HCT116 (cell line): ENCODE measurements around the gene THRB. TPM values are rescaled to one million over a fixed set of nuclear protein-coding genes. Genes with fewer than 3 reads are reported as not detected.

Experiments used
- ATAC-seq: fragments of 200-7000 bp; cut with Tn5 transposase; 2 replicates; pipeline ENCODE4 v1.9.1; 2020; ENCODE audit warnings: mild to moderate bottlenecking, moderate library complexity
- BruUV-seq: library from RNA; stranded (reverse); fragments of 400-500 nt; replicated peaks from 2 replicates; lab custom pipeline; 2021; lab: Mats Ljungman, UMichigan
- CTCF ChIA-PET: fragments of 300-600 bp; sonication (Branson Sonifier 250); formaldehyde crosslinking; loops from one replicate; lab custom pipeline; 2021; ENCODE audit warnings: antibody characterized with exemption; lab: Charles Lee
- POLR2A ChIA-PET: fragments of 300-600, 350-600 bp; sonication (Branson Sonifier 250); formaldehyde crosslinking; loops from one replicate; lab custom pipeline; 2021; ENCODE audit warnings: antibody characterized with exemption; lab: Charles Lee
- RAD21 ChIA-PET, 2 experiments: fragments of 300-600 bp; sonication (Branson Sonifier 250); formaldehyde crosslinking; loops; one replicate each; lab custom pipeline; 2023; ENCODE audit warnings: low total read pairs in 2 of 2; ENCODE audit not compliant: uncharacterized antibody in 2 of 2, unreplicated experiment in 2 of 2, low non-redundant PET in 1 of 2; lab: Charles Lee
- DNase-seq: peaks from one replicate; pipeline ENCODE4 v3.0.0-alpha.2; 2010; ENCODE audit warnings: low read depth, low spot score
- H2AFZ ChIP-seq: fragments of 200-600 bp; shearing (Covaris generic), sonication (generic); 2 replicates; pipeline ENCODE4 v1.6.1; 2017; ENCODE audit warnings: low read depth, mixed run types, mixed read lengths, antibody characterized with exemption, low read length; ENCODE audit not compliant: poor library complexity, severe bottlenecking
- H3K27ac ChIP-seq: 2 replicates; pipeline ENCODE4 v1.5.1; 2012; ENCODE audit warnings: low read depth, low read length
- H3K27me3 ChIP-seq: fragments of 200-600 bp; sonication (generic); 2 replicates; pipeline ENCODE4 v1.6.1; 2016; ENCODE audit warnings: mixed run types, low read length, mixed read lengths; ENCODE audit not compliant: insufficient read depth
- H3K36me3 ChIP-seq, 2 experiments: fragments of 200-500 bp in 1 of 2; fragments of 200-600 bp in 1 of 2; sonication (Bioruptor generic) in 1 of 2; sonication (generic) in 1 of 2; 2 replicates each; pipeline versions ENCODE4 v1.5.1 to v1.6.1; 2014 to 2016; ENCODE audit warnings: low read length in 2 of 2, inconsistent platforms in 1 of 2, mixed read lengths in 1 of 2, mixed run types in 1 of 2; ENCODE audit not compliant: insufficient read depth in 2 of 2, control insufficient read depth in 1 of 2
- H3K4me1 ChIP-seq, 2 experiments: fragments of 200-600 bp in 1 of 2; sonication (generic) in 1 of 2; 2 replicates each; pipeline versions ENCODE4 v1.5.1 to v1.6.1; 2012 to 2017; ENCODE audit warnings: low read length in 2 of 2, inconsistent platforms in 1 of 2, mild to moderate bottlenecking in 1 of 2, mixed read lengths in 1 of 2, mixed run types in 1 of 2, moderate library complexity in 1 of 2; ENCODE audit not compliant: insufficient read depth in 2 of 2, control insufficient read depth in 1 of 2
- H3K4me2 ChIP-seq: fragments of 200-600 bp; sonication (generic); 2 replicates; pipeline ENCODE4 v1.6.1; 2017; ENCODE audit warnings: mixed run types, low read length, mixed read lengths
- H3K4me3 ChIP-seq, 2 experiments: fragments of 200-600 bp in 1 of 2; sonication (generic) in 1 of 2; replicated peaks in 1 of 2; 2 replicates each; pipeline ENCODE4 v1.5.1; 2011 to 2016; ENCODE audit warnings: low read length in 2 of 2, control low read depth in 1 of 2, low read depth in 1 of 2, mild to moderate bottlenecking in 1 of 2, mixed read lengths in 1 of 2, mixed run types in 1 of 2
- H3K79me2 ChIP-seq: fragments of 200-600 bp; sonication (generic); 2 replicates; pipeline ENCODE4 v1.6.1; 2017; ENCODE audit warnings: mild to moderate bottlenecking, mixed run types, low read length, moderate library complexity, mixed read lengths; ENCODE audit not compliant: insufficient read depth
- H3K9ac ChIP-seq: fragments of 200-600 bp; sonication (generic); 2 replicates; pipeline ENCODE4 v1.6.1; 2016; ENCODE audit warnings: low read length, mixed read lengths
- H3K9me2 ChIP-seq: fragments of 200-600 bp; sonication (generic), shearing (Covaris generic); 2 replicates; pipeline ENCODE4 v1.6.1; 2017; ENCODE audit warnings: mixed run types, mild to moderate bottlenecking, moderate library complexity; ENCODE audit not compliant: insufficient read depth
- H3K9me3 ChIP-seq, 2 experiments: fragments of 200-500 bp in 1 of 2; fragments of 200-600 bp in 1 of 2; sonication (Bioruptor generic) in 1 of 2; sonication (generic) in 1 of 2; 2 replicates each; pipeline ENCODE4 v1.6.1; 2014 to 2017; ENCODE audit warnings: low read length in 2 of 2, mixed read lengths in 2 of 2, inconsistent platforms in 1 of 2, low read depth in 1 of 2, mild to moderate bottlenecking in 1 of 2, mixed run types in 1 of 2, moderate library complexity in 1 of 2; ENCODE audit not compliant: control insufficient read depth in 1 of 2, insufficient read depth in 1 of 2
- H4K20me1 ChIP-seq: fragments of 200-600 bp; sonication (generic), shearing (Covaris generic); 2 replicates; pipeline ENCODE4 v1.6.1; 2017; ENCODE audit warnings: mixed run types, mild to moderate bottlenecking, moderate library complexity; ENCODE audit not compliant: insufficient read depth
- CEBPB ChIP-seq: IDR thresholded peaks from 2 replicates; pipeline ENCODE4 v1.6.1; 2012; ENCODE audit warnings: low read depth
- JUND ChIP-seq: IDR thresholded peaks from 2 replicates; pipeline ENCODE4 v1.6.1; 2012
- SIN3A ChIP-seq: IDR thresholded peaks from 2 replicates; pipeline ENCODE4 v1.6.1; 2012; ENCODE audit warnings: low read depth
- SP1 ChIP-seq: IDR thresholded peaks from 2 replicates; pipeline ENCODE4 v1.6.1; 2012; ENCODE audit warnings: low read depth
- TCF7L2 ChIP-seq: IDR thresholded peaks from 2 replicates; pipeline ENCODE4 v1.7.0; 2011; ENCODE audit warnings: borderline replicate concordance, inconsistent platforms; ENCODE audit not compliant: insufficient read depth, insufficient read length; ENCODE audit errors: extremely low read depth
- intact Hi-C: fragments of 100-400 bp; cut with micrococcal nuclease; formaldehyde crosslinking; loops from 2 replicates; pipeline ENCODE4 v1.10.0; 2022
- total RNA-seq: library from RNA; stranded (reverse); gene quantifications from one replicate; pipeline ENCODE4 v1.2.1, GENCODE V29; 2021; ENCODE audit not compliant: unreplicated experiment
- TF ChIP-seq, protein P1 (sequence below): IDR thresholded peaks from 2 replicates; pipeline ENCODE4 v1.6.1; 2011; ENCODE audit warnings: mild to moderate bottlenecking, low read length, moderate library complexity; ENCODE audit not compliant: insufficient replicate concordance; ENCODE audit errors: extremely low read depth
- TF ChIP-seq, protein P2 (sequence below), 3 experiments: fragments of 200-600 bp in 1 of 3; sonication (generic) in 1 of 3; IDR thresholded peaks in 2 of 3; conservative IDR thresholded peaks in 1 of 3; 2 replicates each; pipeline ENCODE4 v1.5.1; 2012 to 2017; ENCODE audit warnings: low read depth in 2 of 3, low read length in 2 of 3, antibody characterized with exemption in 1 of 3, borderline replicate concordance in 1 of 3, control low read depth in 1 of 3, mild to moderate bottlenecking in 1 of 3, mixed read lengths in 1 of 3, mixed run types in 1 of 3, moderate library complexity in 1 of 3; ENCODE audit not compliant: insufficient read depth in 1 of 3

Gene THRB
- total RNA-seq, 1 experiment from 2014 or later, result 2.5 TPM

DNA sequence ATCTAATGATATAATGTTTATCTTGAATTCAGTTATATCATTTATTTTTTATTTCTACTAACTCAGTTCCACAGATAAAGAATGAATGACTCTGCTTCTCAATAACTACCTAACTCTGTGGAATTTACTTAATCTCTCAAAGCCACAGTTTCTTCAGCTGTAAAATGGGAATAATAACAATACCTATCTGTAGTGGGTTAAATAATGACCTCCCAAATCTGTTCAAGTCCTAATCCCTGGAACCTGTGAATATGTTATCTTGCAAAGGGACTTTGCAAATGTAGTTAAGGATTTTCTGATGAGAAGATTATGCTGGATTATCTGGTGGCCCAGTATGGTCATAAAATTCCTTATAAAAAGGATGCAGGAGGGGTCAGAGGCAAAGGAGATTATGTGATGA lies 61.7 kb downstream of the THRB start:
- Histone ChIP-seq H3K9ac (no peak overlapping the region), H3K4me1 (no peaks in the 10 kb centered on the region), H4K20me1 (no peaks in the 10 kb centered on the region), H3K36me3 (no peaks in the 10 kb centered on the region), H3K27me3 (no peaks in the 10 kb centered on the region), H3K9me2 (no peaks in the 10 kb centered on the region), H3K9me3 (no peaks in the 10 kb centered on the region), H3K27ac (no peak overlapping the region), H3K4me2 (no peak overlapping the region), H3K4me3 (no peak overlapping the region), H3K79me2 (no peaks in the 10 kb centered on the region), H2AFZ (no peak overlapping the region)
- TF ChIP-seq TCF7L2 (no peak), CEBPB (no peak), JUND (no peak), SIN3A (no peak), SP1 (no peak)
- TF ChIP-seq, protein P1, sequence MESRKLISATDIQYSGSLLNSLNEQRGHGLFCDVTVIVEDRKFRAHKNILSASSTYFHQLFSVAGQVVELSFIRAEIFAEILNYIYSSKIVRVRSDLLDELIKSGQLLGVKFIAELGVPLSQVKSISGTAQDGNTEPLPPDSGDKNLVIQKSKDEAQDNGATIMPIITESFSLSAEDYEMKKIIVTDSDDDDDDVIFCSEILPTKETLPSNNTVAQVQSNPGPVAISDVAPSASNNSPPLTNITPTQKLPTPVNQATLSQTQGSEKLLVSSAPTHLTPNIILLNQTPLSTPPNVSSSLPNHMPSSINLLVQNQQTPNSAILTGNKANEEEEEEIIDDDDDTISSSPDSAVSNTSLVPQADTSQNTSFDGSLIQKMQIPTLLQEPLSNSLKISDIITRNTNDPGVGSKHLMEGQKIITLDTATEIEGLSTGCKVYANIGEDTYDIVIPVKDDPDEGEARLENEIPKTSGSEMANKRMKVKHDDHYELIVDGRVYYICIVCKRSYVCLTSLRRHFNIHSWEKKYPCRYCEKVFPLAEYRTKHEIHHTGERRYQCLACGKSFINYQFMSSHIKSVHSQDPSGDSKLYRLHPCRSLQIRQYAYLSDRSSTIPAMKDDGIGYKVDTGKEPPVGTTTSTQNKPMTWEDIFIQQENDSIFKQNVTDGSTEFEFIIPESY, result no peak
- TF ChIP-seq, protein P2, sequence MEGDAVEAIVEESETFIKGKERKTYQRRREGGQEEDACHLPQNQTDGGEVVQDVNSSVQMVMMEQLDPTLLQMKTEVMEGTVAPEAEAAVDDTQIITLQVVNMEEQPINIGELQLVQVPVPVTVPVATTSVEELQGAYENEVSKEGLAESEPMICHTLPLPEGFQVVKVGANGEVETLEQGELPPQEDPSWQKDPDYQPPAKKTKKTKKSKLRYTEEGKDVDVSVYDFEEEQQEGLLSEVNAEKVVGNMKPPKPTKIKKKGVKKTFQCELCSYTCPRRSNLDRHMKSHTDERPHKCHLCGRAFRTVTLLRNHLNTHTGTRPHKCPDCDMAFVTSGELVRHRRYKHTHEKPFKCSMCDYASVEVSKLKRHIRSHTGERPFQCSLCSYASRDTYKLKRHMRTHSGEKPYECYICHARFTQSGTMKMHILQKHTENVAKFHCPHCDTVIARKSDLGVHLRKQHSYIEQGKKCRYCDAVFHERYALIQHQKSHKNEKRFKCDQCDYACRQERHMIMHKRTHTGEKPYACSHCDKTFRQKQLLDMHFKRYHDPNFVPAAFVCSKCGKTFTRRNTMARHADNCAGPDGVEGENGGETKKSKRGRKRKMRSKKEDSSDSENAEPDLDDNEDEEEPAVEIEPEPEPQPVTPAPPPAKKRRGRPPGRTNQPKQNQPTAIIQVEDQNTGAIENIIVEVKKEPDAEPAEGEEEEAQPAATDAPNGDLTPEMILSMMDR (IDR thresholded peaks at IDR 0.05 in 2 of 3, conservative IDR thresholded peaks at IDR 0.05 in 1 of 3; ENCODE audit: borderline replicate concordance in 1 of 3, insufficient read depth in 1 of 3, low read depth in 2 of 3, low read length in 2 of 3), result no peak
- CTCF ChIA-PET, result no interaction called here
- intact Hi-C loops, result no loop called here
- no TSS peak for BruUV-seq
- no peak for ATAC-seq
- DNase-seq, result no peak
- RAD21 ChIA-PET, result no interaction called here
- POLR2A ChIA-PET, result no interaction called here
